ENCODE measurements around the gene NAMPT. TPM values are rescaled to one million over a fixed set of nuclear protein-coding genes. Genes with fewer than 3 reads are reported as not detected.

Gene NAMPT
- total RNA-seq, 1 experiment from 2014 or later = 79.1 TPM

- CTCF ChIA-PET = interaction anchor here (1.0 to 2.7 kb wide), 3 partner anchors 10 to 178 kb away, joined by 3 to 24 read pairs (median 8); no protein-coding TSS in a partner anchor
- H3K9me3 Mint-ChIP-seq (ENCODE audit: unreplicated experiment) = no peaks in the 10 kb centered on the region
- Histone ChIP-seq H3K4me3 (ENCODE audit: low read depth, low read length) (peak overlapping the region; percentile 67), H3K4me1 (peaks cover 7% of the 10 kb centered on the region; the same call in 1 of the 2 replicates), H3K9me3 (no peaks in the 10 kb centered on the region), H3K36me3 (ENCODE audit: control insufficient read depth, insufficient read depth, low read length) (no peaks in the 10 kb centered on the region), H3K27me3 (replicated peaks; ENCODE audit: control insufficient read depth, insufficient read depth, low read length) (no peaks in the 10 kb centered on the region)
- no peaks in the 10 kb centered on the region for H3K27me3 Mint-ChIP-seq (ENCODE audit: insufficient read depth, unreplicated experiment)
- DNase-seq = peak; percentile 51 to 73
- intact Hi-C loops (cut with micrococcal nuclease; ENCODE audit: unreplicated experiment) = loop anchor here (10.0 kb wide), 1 partner anchor 881 kb away; the partner anchor contains the start of gene HBP1
- peaks cover 23% of the 10 kb centered on the region for H3K36me3 Mint-ChIP-seq (ENCODE audit: insufficient read depth, unreplicated experiment)
- no peak for TF ChIP-seq CTCF (IDR thresholded peaks at IDR 0.05; ENCODE audit: insufficient read depth in 1 of 2, low read depth in 1 of 2, low read length in 1 of 2, severe bottlenecking in 1 of 2, unreplicated experiment in 1 of 2)
- peak overlapping the region; percentile 93 for H3K27ac Mint-ChIP-seq (ENCODE audit: unreplicated experiment)
- peaks cover 13% of the 10 kb centered on the region for H3K4me1 Mint-ChIP-seq (ENCODE audit: low read depth, unreplicated experiment)
- H3K4me3 Mint-ChIP-seq (ENCODE audit: unreplicated experiment) = peak overlapping the region; percentile 93
- no TSS peak for BruUV-seq (replicated peaks)
- POLR2A ChIA-PET = interaction anchor here (0.7 to 2.1 kb wide), 11 partner anchors 14 to 486 kb away, joined by 3 to 21 read pairs (median 5); partner anchors contain the start of gene SYPL1
These were observed 711 bp downstream of the NAMPT start for GRCh38 chr7:106283831-106284713.

GRCh38 chr7:106283501-106283830, 1.3 kb downstream of the NAMPT start:
- peak overlapping the region; percentile 93 for H3K4me3 Mint-ChIP-seq (ENCODE audit: unreplicated experiment)
- peak overlapping the region; percentile 85 for H3K27ac Mint-ChIP-seq (ENCODE audit: unreplicated experiment)
- CTCF ChIA-PET = interaction anchor here (2.7 kb wide), 1 partner anchor 178 kb away, joined by 24 read pairs; no protein-coding TSS in a partner anchor
- H3K4me1 ChIP-seq = peaks cover 7% of the 10 kb centered on the region; the same call in 1 of the 2 replicates
- DNase-seq = no peak
- H3K4me1 Mint-ChIP-seq (ENCODE audit: low read depth, unreplicated experiment) = peaks cover 13% of the 10 kb centered on the region
- peaks cover 23% of the 10 kb centered on the region for H3K36me3 Mint-ChIP-seq (ENCODE audit: insufficient read depth, unreplicated experiment)
- no peaks in the 10 kb centered on the region for H3K27me3 ChIP-seq (replicated peaks; ENCODE audit: control insufficient read depth, insufficient read depth, low read length)
- H3K9me3 ChIP-seq = no peaks in the 10 kb centered on the region
- H3K27me3 Mint-ChIP-seq (ENCODE audit: insufficient read depth, unreplicated experiment) = no peaks in the 10 kb centered on the region
- H3K36me3 ChIP-seq (ENCODE audit: control insufficient read depth, insufficient read depth, low read length) = no peaks in the 10 kb centered on the region
- intact Hi-C loops (cut with micrococcal nuclease; ENCODE audit: unreplicated experiment) = loop anchor here (10.0 kb wide), 1 partner anchor 881 kb away; the partner anchor contains the start of gene HBP1
- TSS peak; percentile 31 for BruUV-seq (replicated peaks)
- no peaks in the 10 kb centered on the region for H3K9me3 Mint-ChIP-seq (ENCODE audit: unreplicated experiment)
- POLR2A ChIA-PET = no interaction called here
- no peak for TF ChIP-seq CTCF (IDR thresholded peaks at IDR 0.05; ENCODE audit: insufficient read depth in 1 of 2, low read depth in 1 of 2, low read length in 1 of 2, severe bottlenecking in 1 of 2, unreplicated experiment in 1 of 2)
- H3K4me3 ChIP-seq (ENCODE audit: low read depth, low read length) = peak overlapping the region; percentile 67

GRCh38 chr7:106282852-106283251, 1.9 kb downstream of the NAMPT start:
- Mint-ChIP-seq H3K4me1 (ENCODE audit: low read depth, unreplicated experiment) (peaks cover 13% of the 10 kb centered on the region), H3K36me3 (ENCODE audit: insufficient read depth, unreplicated experiment) (peaks cover 23% of the 10 kb centered on the region), H3K27ac (ENCODE audit: unreplicated experiment) (no peak overlapping the region), H3K9me3 (ENCODE audit: unreplicated experiment) (no peaks in the 10 kb centered on the region), H3K4me3 (ENCODE audit: unreplicated experiment) (no peak overlapping the region), H3K27me3 (ENCODE audit: insufficient read depth, unreplicated experiment) (no peaks in the 10 kb centered on the region)
- Histone ChIP-seq H3K36me3 (ENCODE audit: control insufficient read depth, insufficient read depth, low read length) (no peaks in the 10 kb centered on the region), H3K27me3 (replicated peaks; ENCODE audit: control insufficient read depth, insufficient read depth, low read length) (no peaks in the 10 kb centered on the region), H3K4me1 (peaks cover 7% of the 10 kb centered on the region; the same call in 1 of the 2 replicates), H3K4me3 (ENCODE audit: low read depth, low read length) (no peak overlapping the region), H3K9me3 (no peaks in the 10 kb centered on the region)
- no peak for TF ChIP-seq CTCF (IDR thresholded peaks at IDR 0.05; ENCODE audit: insufficient read depth in 1 of 2, low read depth in 1 of 2, low read length in 1 of 2, severe bottlenecking in 1 of 2, unreplicated experiment in 1 of 2)
- DNase-seq = no peak
- BruUV-seq (replicated peaks) = no TSS peak
- POLR2A ChIA-PET = no interaction called here
- intact Hi-C loops (cut with micrococcal nuclease; ENCODE audit: unreplicated experiment) = loop anchor here (10.0 kb wide), 1 partner anchor 882 kb away; the partner anchor contains the start of gene HBP1
- CTCF ChIA-PET = no interaction called here

Measured in Caco-2 (cell line).